ENCODE results near the gene RNH1.

RNH1 gene

DNA sequence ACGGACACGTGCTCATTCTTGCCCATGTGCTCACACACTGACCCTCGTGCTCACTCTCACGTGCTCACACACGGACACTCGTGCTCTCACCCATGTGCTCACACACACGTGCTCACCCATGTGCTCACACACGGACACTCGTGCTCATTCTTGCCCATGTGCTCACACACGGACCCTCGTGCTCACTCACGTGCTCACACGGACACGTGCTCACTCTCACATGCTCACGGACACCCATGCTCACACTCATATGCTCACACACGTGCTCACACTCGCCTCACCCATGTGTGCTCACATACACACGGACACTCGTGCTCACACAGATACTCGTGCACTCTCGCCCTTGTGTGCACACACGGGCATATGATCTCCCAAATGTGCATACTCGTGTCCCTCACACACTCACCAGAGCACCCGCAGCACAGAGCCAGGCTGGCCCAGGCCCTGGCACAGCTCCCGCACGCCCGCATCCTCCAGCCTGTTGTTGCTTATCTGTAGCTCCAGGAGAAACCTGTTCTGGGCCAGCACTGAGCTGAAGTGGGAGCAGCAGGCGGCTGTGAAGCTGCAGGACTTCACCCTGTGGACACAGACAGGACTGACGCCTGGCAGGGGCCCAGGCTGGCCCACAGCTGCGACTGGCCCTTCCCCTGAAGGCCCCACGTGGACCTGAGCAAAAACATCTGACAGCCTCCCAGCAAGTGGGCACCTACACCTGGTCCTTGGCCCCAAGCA, 9.3 kb downstream of the RNH1 start:
- DNase-seq = no peak

- no peak for DNase-seq
Observed at GRCh38 chr11:496834-497564, 10.0 kb downstream of the RNH1 start.

GRCh38 chr11:495537-495931, 11.5 kb downstream of the RNH1 start:
- DNase-seq = no peak

- DNase-seq = no peak
Observed at GRCh38 chr11:494761-495536, 12.1 kb downstream of the RNH1 start.

DNA sequence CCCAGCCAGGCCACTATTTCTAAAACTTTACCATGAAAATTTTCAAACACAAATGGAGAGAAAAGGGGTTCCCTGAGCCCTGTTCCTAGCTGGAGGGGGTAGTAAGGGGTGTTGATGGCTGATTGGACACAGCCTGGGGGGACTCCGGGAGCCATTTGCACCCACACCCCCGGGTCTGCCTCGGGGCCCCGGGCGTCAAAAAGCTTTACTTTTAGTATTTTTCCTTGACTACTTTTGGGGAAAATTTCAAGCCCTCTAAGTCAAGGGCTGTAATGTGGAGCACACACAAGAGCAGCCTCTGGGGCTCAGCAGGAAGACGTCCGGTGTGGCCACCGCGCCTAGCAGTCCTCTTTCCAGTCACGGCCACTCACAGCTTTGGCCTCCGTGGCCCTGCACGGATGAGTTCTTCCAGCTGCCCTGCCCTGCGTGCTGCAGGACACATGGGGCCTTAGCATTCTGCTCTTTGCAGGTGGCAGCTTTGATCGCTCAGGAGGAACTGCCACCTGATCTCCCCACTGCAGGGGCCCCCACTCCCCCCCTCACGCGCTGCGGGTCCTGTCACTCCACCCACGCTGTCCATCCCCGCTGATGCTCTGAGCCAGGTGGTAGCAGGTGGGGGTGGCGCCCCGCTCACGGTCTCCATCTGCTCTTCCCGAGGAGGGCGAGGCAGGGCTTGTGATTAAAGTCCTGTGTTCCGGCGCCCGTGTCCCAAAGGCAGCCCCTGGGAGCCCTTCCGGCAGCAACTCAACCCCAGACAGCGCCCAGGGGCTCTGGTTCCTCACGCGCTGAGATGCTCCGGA, 14.4 kb downstream of the RNH1 start:
- no peak for DNase-seq

- DNase-seq = no peak
Observed at GRCh38 chr11:491358-491757, 15.7 kb downstream of the RNH1 start.

- no peak for DNase-seq
Observed at GRCh38 chr11:490930-491260, 16.1 kb downstream of the RNH1 start.

GRCh38 chr11:490186-490929, 16.7 kb downstream of the RNH1 start:
- no peak for DNase-seq

- DNase-seq = no peak
Observed at GRCh38 chr11:489610-490185, 17.3 kb downstream of the RNH1 start.

- no peak for DNase-seq
Observed at GRCh38 chr11:488992-489391, 18.1 kb downstream of the RNH1 start.

DNA sequence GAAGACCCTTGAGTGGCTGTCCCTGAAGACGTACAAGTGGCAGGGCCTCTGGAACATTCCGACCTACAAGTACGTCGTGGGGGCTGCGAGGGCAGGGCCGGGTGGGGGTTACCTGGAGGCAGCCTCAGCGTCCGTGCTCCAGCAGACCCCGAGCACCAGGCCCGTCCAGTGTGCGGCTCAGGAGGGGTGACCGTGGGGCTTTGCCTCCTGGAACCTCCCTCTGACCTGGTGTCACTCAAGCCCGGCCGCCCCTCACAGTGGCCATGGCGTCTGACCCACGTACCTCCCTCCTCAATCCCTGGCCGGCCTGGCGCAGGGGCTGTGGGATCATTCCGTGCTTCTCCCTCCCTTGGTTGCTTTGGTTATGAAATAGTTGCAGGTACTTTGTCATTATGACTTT, 18.5 kb downstream of the RNH1 start:
- no peak for DNase-seq

- DNase-seq = no peak
Observed at GRCh38 chr11:488062-488461, 19.0 kb downstream of the RNH1 start.

DNA sequence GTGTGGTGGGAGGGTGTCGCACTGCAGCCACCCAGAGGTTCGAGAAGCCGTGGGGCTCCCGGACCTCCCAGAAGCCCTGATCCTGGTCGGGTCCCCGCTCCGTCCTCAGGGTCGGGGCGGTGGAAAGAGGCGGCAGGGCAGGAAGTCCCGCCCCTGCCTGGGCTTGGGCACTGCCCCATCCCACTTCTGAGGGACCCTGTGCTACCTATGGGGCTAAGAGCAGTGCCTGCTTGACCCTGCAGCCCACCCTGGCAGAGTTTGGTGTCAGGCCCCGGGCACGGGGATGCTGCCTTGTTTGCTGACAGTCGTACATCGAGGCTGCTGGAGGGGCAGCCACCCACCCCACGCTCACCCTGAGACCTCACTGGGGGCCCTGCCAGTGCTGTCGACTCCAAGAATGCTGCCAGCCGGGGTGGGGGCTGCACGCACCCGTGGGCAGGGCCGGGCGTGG, 19.4 kb downstream of the RNH1 start:
- no peak for DNase-seq

DNA sequence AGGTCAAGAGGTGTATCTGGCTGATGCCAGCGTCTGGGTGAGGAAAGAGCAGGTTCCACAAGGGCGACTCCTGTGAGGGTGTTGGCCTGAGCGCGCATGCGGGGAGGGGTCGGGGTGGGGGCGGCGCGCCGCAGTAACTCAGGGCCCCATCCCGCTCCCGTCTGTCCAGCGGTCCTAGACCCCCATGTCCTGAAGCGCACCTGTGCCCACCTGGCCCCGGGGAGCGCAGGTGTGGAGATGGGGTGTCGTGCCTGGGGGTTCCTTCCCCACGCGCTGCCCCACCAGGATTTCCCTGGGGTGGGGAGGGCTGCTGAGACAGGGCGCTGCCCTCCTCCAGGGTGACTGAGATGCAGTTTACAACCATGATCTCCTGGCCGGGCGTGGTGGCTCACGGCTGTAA, 20.9 kb downstream of the RNH1 start:
- no peak for DNase-seq

DNA sequence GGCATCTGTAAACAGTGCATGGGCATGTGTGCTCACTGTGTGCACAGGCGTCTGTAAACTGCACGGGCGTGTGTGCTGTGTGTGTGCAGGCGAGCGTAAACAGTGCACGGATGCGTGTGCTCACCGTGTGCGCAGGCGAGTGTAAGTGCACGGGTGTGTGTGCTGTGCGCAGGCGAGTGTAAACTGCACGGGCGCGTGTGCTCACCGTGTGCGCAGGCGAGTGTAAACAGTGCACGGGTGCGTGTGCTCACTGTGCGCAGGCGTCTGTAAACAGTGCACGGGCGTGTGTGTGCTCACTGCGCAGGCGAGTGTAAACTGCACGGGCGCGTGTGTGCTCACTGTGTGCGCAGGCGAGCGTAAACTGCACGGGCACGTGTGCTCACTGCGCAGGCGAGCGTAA, 22.4 kb downstream of the RNH1 start:
- DNase-seq = no peak

GRCh38 chr11:479311-479710, 27.7 kb downstream of the RNH1 start:
- DNase-seq = no peak

DNA sequence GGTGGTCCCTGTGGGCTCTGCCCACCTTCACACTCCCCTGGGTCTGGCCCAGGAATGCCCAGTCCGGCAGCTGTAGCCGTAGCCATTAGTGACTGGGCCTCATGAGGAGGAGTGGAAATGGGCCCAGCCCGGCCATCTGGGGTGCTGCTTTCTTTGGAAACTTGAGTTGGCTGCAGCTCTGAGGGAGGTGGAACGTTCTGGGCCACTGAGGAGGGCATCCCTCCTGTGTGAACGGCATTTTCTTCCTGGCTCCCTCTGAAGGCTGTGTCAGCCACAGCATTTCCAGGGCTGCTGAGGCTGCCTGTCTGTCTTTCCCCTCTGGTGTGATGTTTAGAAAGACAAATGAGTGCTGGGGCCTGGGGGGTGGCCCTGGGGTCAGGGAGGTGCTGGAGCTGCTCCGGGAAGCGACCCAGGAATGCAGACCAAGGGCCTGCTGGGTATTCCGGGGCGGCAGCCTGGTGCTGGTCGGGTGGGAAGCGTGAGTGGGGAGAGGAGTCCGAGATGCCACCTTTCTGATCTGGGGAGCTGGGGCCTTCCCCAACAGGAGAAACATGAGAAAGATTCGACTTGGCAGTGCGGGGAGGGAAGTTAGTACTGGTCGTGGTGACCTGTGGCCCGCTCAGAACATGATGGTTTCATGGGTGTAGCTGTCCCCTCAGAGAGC, 29.9 kb downstream of the RNH1 start:
- no peak for DNase-seq

- DNase-seq = no peak
Observed at GRCh38 chr11:476416-476815, 30.6 kb downstream of the RNH1 start.

DNA sequence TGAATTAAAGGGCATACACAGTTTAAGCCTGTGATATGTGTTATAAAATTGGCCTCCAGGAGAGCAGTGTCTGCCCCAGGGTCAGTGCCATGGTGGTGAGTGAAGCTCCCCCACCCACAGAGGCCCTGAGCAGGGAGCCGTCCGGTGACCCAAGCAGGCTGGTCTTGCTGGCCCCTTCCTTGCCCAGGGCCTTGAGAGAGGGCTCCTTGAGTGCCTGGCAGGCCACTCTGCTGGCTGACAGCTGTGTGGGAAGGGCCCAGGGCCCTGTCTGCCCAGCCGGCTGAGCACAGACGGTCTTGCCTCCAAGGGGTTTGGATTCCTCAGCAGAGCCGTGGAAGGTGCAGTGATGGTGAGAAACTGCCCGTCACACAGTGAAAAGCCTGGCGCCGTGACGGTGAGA, 31.1 kb downstream of the RNH1 start:
- no peak for DNase-seq

DNA sequence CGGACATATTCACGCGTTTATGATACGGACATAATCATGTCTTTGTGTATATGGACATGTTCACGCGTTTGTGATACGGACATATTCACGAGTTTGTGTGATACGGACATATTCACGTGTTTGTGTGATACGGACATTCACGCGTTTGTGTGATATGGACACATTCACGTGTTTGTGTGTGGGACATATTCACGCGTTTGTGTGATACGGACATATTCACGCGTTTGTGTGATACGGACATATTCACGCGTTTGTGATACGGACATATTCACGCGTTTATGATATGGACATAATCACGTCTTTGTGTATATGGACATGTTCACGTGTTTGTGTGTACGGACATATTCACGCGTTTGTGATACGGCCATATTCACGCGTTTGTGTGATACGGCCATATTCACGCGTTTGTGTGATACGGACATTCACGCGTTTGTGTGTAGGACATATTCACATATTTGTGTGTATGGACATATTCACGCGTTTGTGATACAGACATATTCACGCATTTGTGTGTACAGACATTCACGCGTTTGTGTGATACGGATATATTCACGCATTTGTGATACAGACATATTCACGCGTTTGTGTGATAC, 32.0 kb downstream of the RNH1 start:
- no peak for DNase-seq

Data from retina (tissue), 1 donor.